ENCODE data around the gene PPP1R14C. TPM values are rescaled to one million over a fixed set of nuclear protein-coding genes. Genes with fewer than 3 reads are reported as not detected.

PPP1R14C gene
- total and polyA plus RNA-seq, 7 experiments from 2014 or later, result not detected

- Mint-ChIP-seq H3K9me3 (peaks cover 0 to 3% (median 0%) of the 10 kb centered on the region in 11 donors), H3K27me3 (peaks cover 7 to 31% (median 22%) of the 10 kb centered on the region in 5 donors), H3K27ac (no peak overlapping the region), H3K4me1 (no peaks in the 10 kb centered on the region), H3K36me3 (no peaks in the 10 kb centered on the region), H3K4me3 (no peak overlapping the region)
- H3K4me3 ChIP-seq (ENCODE audit: low read length), result no peak overlapping the region
- ChIA-PET CTCF (no interaction called here), POLR2A (no interaction called here)
- H3K27ac ChIP-seq (ENCODE audit: low read depth, low read length), result no peak overlapping the region
- ATAC-seq, result no peak
- no peaks in the 10 kb centered on the region for H3K9me3 ChIP-seq (ENCODE audit: control insufficient read depth in 2 of 3, low read length in 3 of 3)
- DNase-seq, result no peak
- no peaks in the 10 kb centered on the region for H3K27me3 ChIP-seq (ENCODE audit: control insufficient read depth in 2 of 2, insufficient read depth in 2 of 2, low read length in 2 of 2)
- H3K4me1 ChIP-seq (ENCODE audit: control insufficient read depth in 2 of 2, insufficient read depth in 2 of 2, low read length in 2 of 2), result no peaks in the 10 kb centered on the region
- intact Hi-C loops (cut with micrococcal nuclease), result no loop called here
- no peaks in the 10 kb centered on the region for H3K36me3 ChIP-seq (ENCODE audit: control insufficient read depth in 2 of 3, insufficient read depth in 3 of 3, low read length in 3 of 3)
These were observed 132.6 kb downstream of the PPP1R14C start for GRCh38 chr6:150275489-150275888.

- H3K4me1 Mint-ChIP-seq, result no peaks in the 10 kb centered on the region
- ATAC-seq, result no peak
- no peaks in the 10 kb centered on the region for H3K36me3 ChIP-seq (ENCODE audit: control insufficient read depth in 2 of 3, insufficient read depth in 3 of 3, low read length in 3 of 3)
- no peak for DNase-seq
- H3K4me1 ChIP-seq (ENCODE audit: control insufficient read depth in 2 of 2, insufficient read depth in 2 of 2, low read length in 2 of 2), result no peaks in the 10 kb centered on the region
- H3K9me3 ChIP-seq (ENCODE audit: control insufficient read depth in 2 of 3, low read length in 3 of 3), result no peaks in the 10 kb centered on the region
- H3K9me3 Mint-ChIP-seq, result peaks cover 0 to 3% (median 0%) of the 10 kb centered on the region in 11 donors
- peaks cover 12 to 38% (median 24%) of the 10 kb centered on the region in 5 donors for H3K27me3 Mint-ChIP-seq
- POLR2A ChIA-PET, result no interaction called here
- H3K27ac ChIP-seq (ENCODE audit: low read depth, low read length), result no peak overlapping the region
- CTCF ChIA-PET, result no interaction called here
- H3K4me3 Mint-ChIP-seq, result no peak overlapping the region
- H3K4me3 ChIP-seq (ENCODE audit: low read length), result no peak overlapping the region
- H3K36me3 Mint-ChIP-seq, result no peaks in the 10 kb centered on the region
- no peaks in the 10 kb centered on the region for H3K27me3 ChIP-seq (ENCODE audit: control insufficient read depth in 2 of 2, insufficient read depth in 2 of 2, low read length in 2 of 2)
- H3K27ac Mint-ChIP-seq, result no peak overlapping the region
- intact Hi-C loops (cut with micrococcal nuclease), result no loop called here
These were observed 133.5 kb downstream of the PPP1R14C start for GRCh38 chr6:150276168-150276936.

- ATAC-seq (no peak), DNase-seq (no peak)
- H3K27me3 Mint-ChIP-seq, result peaks cover 12 to 41% (median 28%) of the 10 kb centered on the region in 5 donors
- Histone ChIP-seq H3K4me1 (ENCODE audit: control insufficient read depth in 2 of 2, insufficient read depth in 2 of 2, low read length in 2 of 2) (no peaks in the 10 kb centered on the region), H3K4me3 (ENCODE audit: low read length) (no peak overlapping the region), H3K27me3 (ENCODE audit: control insufficient read depth in 2 of 2, insufficient read depth in 2 of 2, low read length in 2 of 2) (no peaks in the 10 kb centered on the region), H3K9me3 (ENCODE audit: control insufficient read depth in 2 of 3, low read length in 3 of 3) (no peaks in the 10 kb centered on the region), H3K36me3 (ENCODE audit: control insufficient read depth in 2 of 3, insufficient read depth in 3 of 3, low read length in 3 of 3) (no peaks in the 10 kb centered on the region), H3K27ac (ENCODE audit: low read depth, low read length) (no peak overlapping the region)
- H3K27ac Mint-ChIP-seq, result no peak overlapping the region
- H3K36me3 Mint-ChIP-seq, result no peaks in the 10 kb centered on the region
- H3K4me3 Mint-ChIP-seq, result no peak overlapping the region
- intact Hi-C loops (cut with micrococcal nuclease), result no loop called here
- H3K4me1 Mint-ChIP-seq, result no peaks in the 10 kb centered on the region
- POLR2A ChIA-PET, result no interaction called here
- CTCF ChIA-PET, result no interaction called here
- H3K9me3 Mint-ChIP-seq, result peaks cover 0 to 3% (median 0%) of the 10 kb centered on the region in 11 donors
These were observed 134.3 kb downstream of the PPP1R14C start for GRCh38 chr6:150276937-150277742.

- Mint-ChIP-seq H3K9me3 (peaks cover 0 to 5% (median 0%) of the 10 kb centered on the region in 11 donors), H3K4me1 (no peaks in the 10 kb centered on the region), H3K27me3 (peaks cover 15 to 51% (median 39%) of the 10 kb centered on the region in 5 donors), H3K27ac (no peak overlapping the region), H3K36me3 (no peaks in the 10 kb centered on the region), H3K4me3 (no peak overlapping the region)
- Histone ChIP-seq H3K36me3 (ENCODE audit: control insufficient read depth in 2 of 3, insufficient read depth in 3 of 3, low read length in 3 of 3) (no peaks in the 10 kb centered on the region), H3K27me3 (ENCODE audit: control insufficient read depth in 2 of 2, insufficient read depth in 2 of 2, low read length in 2 of 2) (no peaks in the 10 kb centered on the region), H3K4me1 (ENCODE audit: control insufficient read depth in 2 of 2, insufficient read depth in 2 of 2, low read length in 2 of 2) (no peaks in the 10 kb centered on the region), H3K4me3 (ENCODE audit: low read length) (no peak overlapping the region), H3K27ac (ENCODE audit: low read depth, low read length) (no peak overlapping the region), H3K9me3 (ENCODE audit: control insufficient read depth in 2 of 3, low read length in 3 of 3) (no peaks in the 10 kb centered on the region)
- no peak for DNase-seq
- intact Hi-C loops (cut with micrococcal nuclease), result no loop called here
- ATAC-seq, result no peak
- ChIA-PET CTCF (no interaction called here), POLR2A (no interaction called here)
These were observed 136.7 kb downstream of the PPP1R14C start for GRCh38 chr6:150279533-150279932.

GRCh38 chr6:150280703-150281102, 137.9 kb downstream of the PPP1R14C start:
- no peak overlapping the region for H3K4me3 Mint-ChIP-seq
- ChIA-PET CTCF (no interaction called here), POLR2A (no interaction called here)
- peaks cover 24 to 62% (median 40%) of the 10 kb centered on the region in 5 donors for H3K27me3 Mint-ChIP-seq
- no peaks in the 10 kb centered on the region for H3K9me3 ChIP-seq (ENCODE audit: control insufficient read depth in 2 of 3, low read length in 3 of 3)
- H3K4me3 ChIP-seq (ENCODE audit: low read length), result no peak overlapping the region
- H3K27ac Mint-ChIP-seq, result no peak overlapping the region
- DNase-seq (no peak), ATAC-seq (no peak)
- H3K4me1 Mint-ChIP-seq, result no peaks in the 10 kb centered on the region
- no peaks in the 10 kb centered on the region for H3K4me1 ChIP-seq (ENCODE audit: control insufficient read depth in 2 of 2, insufficient read depth in 2 of 2, low read length in 2 of 2)
- H3K9me3 Mint-ChIP-seq, result peaks cover 0 to 7% (median 0%) of the 10 kb centered on the region in 11 donors
- no peaks in the 10 kb centered on the region for H3K36me3 ChIP-seq (ENCODE audit: control insufficient read depth in 2 of 3, insufficient read depth in 3 of 3, low read length in 3 of 3)
- H3K36me3 Mint-ChIP-seq, result no peaks in the 10 kb centered on the region
- intact Hi-C loops (cut with micrococcal nuclease), result no loop called here
- no peak overlapping the region for H3K27ac ChIP-seq (ENCODE audit: low read depth, low read length)
- H3K27me3 ChIP-seq (ENCODE audit: control insufficient read depth in 2 of 2, insufficient read depth in 2 of 2, low read length in 2 of 2), result no peaks in the 10 kb centered on the region

GRCh38 chr6:150281767-150282166, 138.9 kb downstream of the PPP1R14C start:
- peaks cover 29 to 68% (median 43%) of the 10 kb centered on the region in 5 donors for H3K27me3 Mint-ChIP-seq
- Histone ChIP-seq H3K4me3 (ENCODE audit: low read length) (no peak overlapping the region), H3K27me3 (ENCODE audit: control insufficient read depth in 2 of 2, insufficient read depth in 2 of 2, low read length in 2 of 2) (no peaks in the 10 kb centered on the region), H3K4me1 (ENCODE audit: control insufficient read depth in 2 of 2, insufficient read depth in 2 of 2, low read length in 2 of 2) (no peaks in the 10 kb centered on the region), H3K9me3 (ENCODE audit: control insufficient read depth in 2 of 3, low read length in 3 of 3) (no peaks in the 10 kb centered on the region), H3K27ac (ENCODE audit: low read depth, low read length) (no peak overlapping the region), H3K36me3 (ENCODE audit: control insufficient read depth in 2 of 3, insufficient read depth in 3 of 3, low read length in 3 of 3) (no peaks in the 10 kb centered on the region)
- CTCF ChIA-PET, result no interaction called here
- intact Hi-C loops (cut with micrococcal nuclease), result no loop called here
- ATAC-seq, result no peak
- H3K36me3 Mint-ChIP-seq, result no peaks in the 10 kb centered on the region
- no peak overlapping the region for H3K27ac Mint-ChIP-seq
- peaks cover 0 to 7% (median 0%) of the 10 kb centered on the region in 11 donors for H3K9me3 Mint-ChIP-seq
- H3K4me1 Mint-ChIP-seq, result no peaks in the 10 kb centered on the region
- no peak for DNase-seq
- POLR2A ChIA-PET, result no interaction called here
- H3K4me3 Mint-ChIP-seq, result no peak overlapping the region
